ENCODE results near the gene ATF6.
"Not testable (repeated sequence)": the region's sequence is repeated elsewhere in the genome, so short reads cannot be mapped to it uniquely, and the experiment has no call there.

The ATF6 gene

DNA sequence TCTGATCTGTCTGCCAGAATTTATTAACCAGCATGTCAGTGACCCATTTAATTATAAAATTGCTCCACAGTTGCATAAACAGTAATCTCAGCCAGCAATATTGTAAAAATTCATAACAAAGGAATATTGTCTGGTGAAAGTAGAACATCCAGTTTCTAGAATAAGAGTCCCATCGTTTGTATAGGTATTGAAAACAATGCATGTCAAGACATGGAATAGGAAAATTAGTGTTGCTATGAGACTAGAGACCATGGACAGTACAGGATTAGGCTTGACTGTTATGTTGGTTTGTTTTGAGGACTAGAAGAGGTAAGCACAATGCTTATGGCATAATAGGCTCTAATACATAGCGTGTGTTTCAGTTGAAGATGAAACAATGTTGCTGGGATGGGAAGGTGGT lies 37.1 kb downstream of the ATF6 start:
- no peaks in the 10 kb centered on the region for H3K27me3 ChIP-seq (ENCODE audit: insufficient read depth, insufficient read length)
- H3K36me3 ChIP-seq (ENCODE audit: insufficient read depth, insufficient read length, low read length): peaks cover 2% of the 10 kb centered on the region
- no peaks in the 10 kb centered on the region for H3K9me3 ChIP-seq (ENCODE audit: insufficient read depth, low read length)
- H3K4me3 ChIP-seq (ENCODE audit: insufficient read length, low read depth): no peak overlapping the region
- no peak overlapping the region for H3K9ac ChIP-seq (ENCODE audit: insufficient read length, low read depth)
- no peaks in the 10 kb centered on the region for H3K4me1 ChIP-seq (ENCODE audit: insufficient read depth, insufficient read length)
- TF ChIP-seq YY1 (IDR thresholded peaks at IDR 0.05; ENCODE audit: insufficient read depth, insufficient read length): no peak
- no peak for TF ChIP-seq SUZ12 (IDR thresholded peaks at IDR 0.05; ENCODE audit: extremely low read depth, insufficient read depth, insufficient read length)
- TF ChIP-seq ZNF274 (IDR thresholded peaks at IDR 0.05; ENCODE audit: low read depth, low read length): no peak
- no peak for DNase-seq (ENCODE audit: low read depth, low spot score)

GRCh38 chr1:161805399-161806197 lies 39.5 kb downstream of the ATF6 start:
- Histone ChIP-seq H3K9me3 (ENCODE audit: insufficient read depth, low read length) (peaks cover 10% of the 10 kb centered on the region), H3K9ac (ENCODE audit: insufficient read length, low read depth) (no peak overlapping the region), H3K27me3 (ENCODE audit: insufficient read depth, insufficient read length) (no peaks in the 10 kb centered on the region), H3K4me3 (ENCODE audit: insufficient read length, low read depth) (no peak overlapping the region), H3K4me1 (ENCODE audit: insufficient read depth, insufficient read length) (no peaks in the 10 kb centered on the region), H3K36me3 (ENCODE audit: insufficient read depth, insufficient read length, low read length) (peaks cover 2% of the 10 kb centered on the region)
- no peak for DNase-seq (ENCODE audit: low read depth, low spot score)
- TF ChIP-seq SUZ12 (IDR thresholded peaks at IDR 0.05; ENCODE audit: extremely low read depth, insufficient read depth, insufficient read length) (no peak), ZNF274 (IDR thresholded peaks at IDR 0.05; ENCODE audit: low read depth, low read length) (no peak), YY1 (IDR thresholded peaks at IDR 0.05; ENCODE audit: insufficient read depth, insufficient read length) (no peak)

DNA sequence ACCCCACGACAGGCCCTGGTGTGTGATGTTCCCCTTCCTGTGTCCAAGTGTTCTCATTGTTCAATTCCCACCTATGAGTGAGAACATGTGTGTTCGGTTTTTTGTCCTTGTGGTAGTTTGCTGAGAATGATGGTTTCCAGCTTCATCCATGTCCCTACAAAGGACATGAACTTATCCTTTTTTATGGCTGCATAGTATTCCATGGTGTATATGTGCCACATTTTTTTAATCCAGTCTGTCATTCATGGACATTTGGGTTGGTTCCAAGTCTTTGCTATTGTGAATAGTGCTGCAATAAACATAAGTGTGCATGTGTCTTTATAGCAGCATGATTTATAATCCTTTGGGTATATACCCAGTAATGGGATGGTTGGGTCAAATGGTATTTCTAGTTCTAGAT lies 43.1 kb downstream of the ATF6 start:
- H3K36me3 ChIP-seq (ENCODE audit: insufficient read depth, insufficient read length, low read length); H3K9ac ChIP-seq (ENCODE audit: insufficient read length, low read depth); H3K4me1 ChIP-seq (ENCODE audit: insufficient read depth, insufficient read length); DNase-seq (ENCODE audit: low read depth, low spot score); H3K27me3 ChIP-seq (ENCODE audit: insufficient read depth, insufficient read length); H3K4me3 ChIP-seq (ENCODE audit: insufficient read length, low read depth): not testable (repeated sequence)
- H3K9me3 ChIP-seq (ENCODE audit: insufficient read depth, low read length): peaks cover 14% of the 10 kb centered on the region

DNA sequence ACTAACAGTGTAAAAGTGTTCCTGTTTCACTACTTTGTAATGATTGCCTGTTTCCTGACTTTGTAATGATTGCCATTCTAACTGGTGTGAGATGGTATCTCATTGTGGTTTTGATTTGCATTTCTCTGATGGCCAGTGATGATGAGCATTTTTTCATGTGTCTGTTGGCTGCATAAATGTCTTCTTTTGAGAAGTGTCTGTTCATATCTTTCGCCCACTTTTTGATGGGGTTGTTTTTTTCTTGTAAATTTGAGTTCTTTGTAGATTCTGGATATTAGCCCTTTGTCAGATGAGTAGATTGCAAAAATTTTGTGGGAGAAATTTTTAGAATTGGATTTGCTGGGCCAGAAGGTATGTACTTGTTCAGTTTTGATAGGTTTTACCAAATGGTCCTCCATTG lies 43.5 kb downstream of the ATF6 start:
- H3K36me3 ChIP-seq (ENCODE audit: insufficient read depth, insufficient read length, low read length); DNase-seq (ENCODE audit: low read depth, low spot score); H3K9ac ChIP-seq (ENCODE audit: insufficient read length, low read depth); H3K4me1 ChIP-seq (ENCODE audit: insufficient read depth, insufficient read length); H3K4me3 ChIP-seq (ENCODE audit: insufficient read length, low read depth); H3K27me3 ChIP-seq (ENCODE audit: insufficient read depth, insufficient read length): not testable (repeated sequence)
- peaks cover 14% of the 10 kb centered on the region for H3K9me3 ChIP-seq (ENCODE audit: insufficient read depth, low read length)

DNA sequence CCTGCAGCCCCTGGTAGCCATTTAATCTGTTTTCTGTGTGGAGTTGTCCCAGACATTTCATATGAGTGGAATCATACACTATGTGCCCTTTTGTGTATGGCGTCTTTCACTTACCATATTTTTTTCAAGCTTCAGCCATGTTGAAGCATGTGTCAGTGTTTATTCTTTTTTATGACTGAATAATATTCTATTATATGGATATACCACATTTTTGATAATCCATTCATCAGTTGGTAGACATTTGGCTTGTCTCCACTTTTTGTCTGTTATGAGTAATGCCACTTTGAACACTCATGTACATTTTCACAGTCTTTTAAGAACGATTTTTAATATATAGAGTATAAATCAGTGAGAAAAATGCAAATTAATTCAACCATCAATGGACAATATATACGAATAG lies 44.7 kb downstream of the ATF6 start:
- no peak for TF ChIP-seq ZNF274 (IDR thresholded peaks at IDR 0.05; ENCODE audit: low read depth, low read length)
- TF ChIP-seq YY1 (IDR thresholded peaks at IDR 0.05; ENCODE audit: insufficient read depth, insufficient read length): no peak
- no peak for TF ChIP-seq SUZ12 (IDR thresholded peaks at IDR 0.05; ENCODE audit: extremely low read depth, insufficient read depth, insufficient read length)
- H3K4me1 ChIP-seq (ENCODE audit: insufficient read depth, insufficient read length): no peaks in the 10 kb centered on the region
- DNase-seq (ENCODE audit: low read depth, low spot score): no peak
- no peak overlapping the region for H3K9ac ChIP-seq (ENCODE audit: insufficient read length, low read depth)
- H3K9me3 ChIP-seq (ENCODE audit: insufficient read depth, low read length): peaks cover 14% of the 10 kb centered on the region
- no peaks in the 10 kb centered on the region for H3K27me3 ChIP-seq (ENCODE audit: insufficient read depth, insufficient read length)
- no peak overlapping the region for H3K4me3 ChIP-seq (ENCODE audit: insufficient read length, low read depth)
- no peaks in the 10 kb centered on the region for H3K36me3 ChIP-seq (ENCODE audit: insufficient read depth, insufficient read length, low read length)

DNA sequence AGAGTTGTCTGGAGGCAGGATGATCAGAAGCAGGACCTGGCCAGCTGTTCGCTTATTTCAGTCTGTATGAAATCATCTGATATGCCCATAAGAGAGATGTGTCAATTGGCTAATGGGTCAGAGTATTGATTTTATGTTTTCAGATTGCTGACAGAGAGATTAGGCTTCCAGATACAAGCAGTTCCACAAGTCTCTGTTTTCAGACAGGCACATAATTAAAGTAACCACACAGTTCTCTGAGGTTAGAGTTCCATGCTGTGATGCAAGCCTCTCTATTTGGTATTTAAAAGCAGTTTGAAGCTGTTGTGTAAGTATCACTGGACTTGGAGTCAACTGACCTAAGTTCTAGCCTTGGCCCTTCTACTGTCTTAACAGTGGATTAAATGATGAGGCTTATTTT lies 50.1 kb downstream of the ATF6 start:
- TF ChIP-seq ZNF274 (IDR thresholded peaks at IDR 0.05; ENCODE audit: low read depth, low read length): no peak
- TF ChIP-seq SUZ12 (IDR thresholded peaks at IDR 0.05; ENCODE audit: extremely low read depth, insufficient read depth, insufficient read length): no peak
- Histone ChIP-seq H3K9me3 (ENCODE audit: insufficient read depth, low read length) (no peaks in the 10 kb centered on the region), H3K36me3 (ENCODE audit: insufficient read depth, insufficient read length, low read length) (peaks cover 2% of the 10 kb centered on the region), H3K4me3 (ENCODE audit: insufficient read length, low read depth) (no peak overlapping the region), H3K9ac (ENCODE audit: insufficient read length, low read depth) (no peak overlapping the region), H3K27me3 (ENCODE audit: insufficient read depth, insufficient read length) (no peaks in the 10 kb centered on the region), H3K4me1 (ENCODE audit: insufficient read depth, insufficient read length) (no peaks in the 10 kb centered on the region)
- DNase-seq (ENCODE audit: low read depth, low spot score): no peak

DNA sequence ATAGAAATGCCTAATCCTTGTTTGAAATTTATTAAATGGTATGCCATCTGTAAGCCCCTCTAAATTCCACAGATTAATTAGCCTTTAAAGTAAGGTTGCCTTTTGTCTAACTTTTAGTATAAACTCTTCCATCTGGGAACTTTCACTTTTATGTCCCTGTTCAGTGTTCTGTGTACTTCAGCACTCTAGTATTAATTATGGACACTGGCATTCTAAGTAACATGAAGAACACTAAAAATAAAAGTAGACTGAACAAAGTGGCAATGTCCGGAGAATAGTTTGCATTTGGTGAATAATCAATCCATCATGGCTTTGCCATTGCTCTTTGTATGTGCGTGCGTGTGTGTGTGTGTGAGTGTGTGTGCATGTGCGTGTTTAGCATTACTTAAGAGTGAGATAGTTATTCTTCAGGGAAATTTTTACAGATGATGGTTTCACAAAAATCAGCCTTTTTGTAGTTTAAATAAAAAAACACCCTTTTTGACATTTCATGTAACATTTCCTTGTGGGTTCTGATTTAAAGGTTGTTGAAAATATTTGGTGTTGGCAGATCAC lies 51.1 kb downstream of the ATF6 start:
- Histone ChIP-seq H3K36me3 (ENCODE audit: insufficient read depth, insufficient read length, low read length) (peaks cover 7% of the 10 kb centered on the region), H3K4me1 (ENCODE audit: insufficient read depth, insufficient read length) (no peaks in the 10 kb centered on the region)

More for the DNA sequence above, 51.1 kb downstream of the ATF6 start:
- Histone ChIP-seq H3K9me3 (ENCODE audit: insufficient read depth, low read length) (no peaks in the 10 kb centered on the region), H3K4me3 (ENCODE audit: insufficient read length, low read depth) (no peak overlapping the region), H3K9ac (ENCODE audit: insufficient read length, low read depth) (no peak overlapping the region), H3K27me3 (ENCODE audit: insufficient read depth, insufficient read length) (no peaks in the 10 kb centered on the region)
- TF ChIP-seq ZNF274 (IDR thresholded peaks at IDR 0.05; ENCODE audit: low read depth, low read length) (no peak), YY1 (IDR thresholded peaks at IDR 0.05; ENCODE audit: insufficient read depth, insufficient read length) (no peak), SUZ12 (IDR thresholded peaks at IDR 0.05; ENCODE audit: extremely low read depth, insufficient read depth, insufficient read length) (no peak)
- DNase-seq (ENCODE audit: low read depth, low spot score): no peak
